Breast epithelium (tissue), 4 donors: ENCODE data around the gene NOD2. TPM values are rescaled to one million over a fixed set of nuclear protein-coding genes. Genes with fewer than 3 reads are reported as not detected.

ENCODE experiments used
- DNase-seq, 2 donors: peaks; one replicate each; pipeline ENCODE4 v3.0.0-alpha.2; 2019; ENCODE audit warnings: low spot score in 2 of 2
- H3K27ac ChIP-seq, 2 donors: fragments of 200-600 bp; sonication (generic) in 1 of 2; one replicate each; pipeline ENCODE4 v1.5.1; 2016 to 2019; ENCODE audit warnings: mild to moderate bottlenecking in 1 of 2
- H3K27me3 ChIP-seq, 2 donors: fragments of 200-600 bp; sonication (generic) in 1 of 2; one replicate each; pipeline versions ENCODE4 v1.5.1 to v1.6.0; 2017 to 2019; ENCODE audit warnings: control low read depth in 1 of 2, mild to moderate bottlenecking in 1 of 2
- H3K36me3 ChIP-seq: fragments of 200-600 bp; one replicate; pipeline ENCODE4 v1.5.1; 2019
- H3K4me1 ChIP-seq, 2 donors: fragments of 200-600 bp; sonication (generic); one replicate each; pipeline ENCODE4 v1.5.1; 2016 to 2019; ENCODE audit warnings: control low read depth in 1 of 2
- H3K4me3 ChIP-seq, 3 donors: fragments of 200-600 bp; sonication (generic); 1 replicate in 2 of 3; 2 replicates in 1 of 3; pipeline ENCODE4 v1.5.1; 2016 to 2019; ENCODE audit warnings: mild to moderate bottlenecking in 3 of 3, moderate library complexity in 2 of 3
- H3K9me3 ChIP-seq, 2 donors: fragments of 200-600 bp; sonication (generic) in 1 of 2; one replicate each; pipeline ENCODE4 v1.5.1; 2016 to 2019; ENCODE audit warnings: control low read depth in 1 of 2
- CTCF ChIP-seq, 3 donors: fragments of 450-650 bp; IDR thresholded peaks; one replicate each; pipeline ENCODE4 v1.5.1; 2016 to 2017; ENCODE audit warnings: antibody characterized with exemption in 3 of 3, mild to moderate bottlenecking in 3 of 3, moderate library complexity in 3 of 3
- POLR2A ChIP-seq: fragments of 450-650 bp; IDR thresholded peaks from one replicate; pipeline ENCODE4 v1.6.1; 2016; ENCODE audit warnings: antibody characterized with exemption, mild to moderate bottlenecking, moderate library complexity
- POLR2AphosphoS5 ChIP-seq, 3 donors: sonication (generic); formaldehyde crosslinking; IDR thresholded peaks; one replicate each; pipeline ENCODE4 v1.6.1; 2017; ENCODE audit warnings: antibody characterized with exemption in 3 of 3
- intact Hi-C: fragments of 100-400 bp; cut with DNase I; formaldehyde crosslinking; loops from one replicate; pipeline ENCODE4 v1.15.1; 2023; ENCODE audit warnings: low total_unique reads
- total RNA-seq, 3 donors: library from RNA; depleted of rRNA; stranded (reverse); fragments of >200 nt; gene quantifications; one replicate each; pipeline ENCODE4 v1.1.0, GENCODE V29; 2016

NOD2 gene
- total RNA-seq, 3 donors from 2014 or later, result 2.6 to 4.9 (median 3.8) TPM

- no peak for DNase-seq
- peaks cover 5 to 18% of the 10 kb centered on the region in 2 donors for H3K9me3 ChIP-seq
These were observed 16.7 kb upstream of the NOD2 start for GRCh38 chr16:50676684-50677225.

GRCh38 chr16:50677351-50677750 is 16.1 kb upstream of the NOD2 start:
- no peak overlapping the region for H3K27ac ChIP-seq
- H3K4me3 ChIP-seq, result no peak overlapping the region
- H3K9me3 ChIP-seq, result peaks cover 0 to 13% of the 10 kb centered on the region in 2 donors
- intact Hi-C loops, result no loop called here
- H3K36me3 ChIP-seq, result no peaks in the 10 kb centered on the region
- H3K27me3 ChIP-seq, result no peaks in the 10 kb centered on the region
- TF ChIP-seq POLR2AphosphoS5 (IDR thresholded peaks at IDR 0.05) (no peak), POLR2A (no peak), CTCF (IDR thresholded peaks at IDR 0.05) (no peak)
- H3K4me1 ChIP-seq, result no peaks in the 10 kb centered on the region
- no peak for DNase-seq

More at GRCh38 chr16:50676684-50677225, 16.7 kb upstream of the NOD2 start:
- Histone ChIP-seq H3K36me3 (no peaks in the 10 kb centered on the region), H3K4me1 (no peaks in the 10 kb centered on the region), H3K27me3 (no peaks in the 10 kb centered on the region), H3K27ac (no peak overlapping the region), H3K4me3 (no peak overlapping the region)
- intact Hi-C loops, result no loop called here
- TF ChIP-seq POLR2A, result no peak
- TF ChIP-seq POLR2AphosphoS5 (IDR thresholded peaks at IDR 0.05), result no peak
- TF ChIP-seq CTCF (IDR thresholded peaks at IDR 0.05), result no peak

DNA sequence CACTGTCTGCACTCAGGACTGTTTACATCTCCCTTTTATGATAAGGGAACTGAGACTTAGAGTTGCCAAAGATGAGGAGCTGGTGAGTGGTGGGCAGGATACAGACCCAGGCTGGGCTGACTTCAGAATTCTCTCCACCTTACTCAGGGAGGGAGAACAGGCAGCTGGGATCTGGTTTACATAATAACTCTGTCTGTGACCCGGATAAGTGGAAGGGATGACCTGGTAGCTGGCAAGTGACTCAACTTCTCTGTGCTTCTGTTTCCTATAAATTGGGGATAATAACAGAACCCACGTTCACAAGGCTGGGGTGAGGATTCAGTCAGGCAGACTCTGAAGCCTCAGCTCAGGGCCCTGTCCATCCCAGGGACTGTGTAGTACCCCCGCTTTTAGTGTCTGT is 14.9 kb upstream of the NOD2 start:
- no peak for DNase-seq
- TF ChIP-seq POLR2AphosphoS5 (IDR thresholded peaks at IDR 0.05) (no peak), POLR2A (no peak), CTCF (IDR thresholded peaks at IDR 0.05) (no peak)
- Histone ChIP-seq H3K9me3 (peaks cover 0 to 2% of the 10 kb centered on the region in 2 donors), H3K4me1 (no peaks in the 10 kb centered on the region), H3K4me3 (no peak overlapping the region), H3K27me3 (no peaks in the 10 kb centered on the region), H3K36me3 (no peaks in the 10 kb centered on the region), H3K27ac (no peak overlapping the region)
- intact Hi-C loops, result no loop called here

DNA sequence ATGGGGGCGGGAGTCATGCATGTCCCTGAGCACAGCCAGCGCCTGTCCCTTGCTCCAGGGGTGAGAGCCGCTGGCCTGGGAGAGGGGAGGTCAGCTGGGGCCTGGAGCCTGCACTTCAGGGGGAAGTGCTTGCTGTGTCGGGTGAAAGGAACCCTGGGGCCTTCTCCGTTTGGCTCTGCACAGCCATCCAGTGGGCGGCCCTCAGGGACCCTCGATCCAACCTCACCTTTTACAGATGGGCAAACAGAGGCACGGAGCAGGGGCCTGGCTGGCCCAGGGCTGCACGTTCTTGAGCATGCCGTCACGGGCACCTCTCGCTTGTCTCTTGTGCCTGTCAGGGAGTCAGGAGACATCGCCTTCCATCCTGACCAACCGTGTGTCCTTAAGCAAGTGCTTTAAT is 14.1 kb upstream of the NOD2 start:
- intact Hi-C loops, result no loop called here
- no peak for TF ChIP-seq POLR2AphosphoS5 (IDR thresholded peaks at IDR 0.05)
- no peak for TF ChIP-seq POLR2A
- TF ChIP-seq CTCF (IDR thresholded peaks at IDR 0.05), result no peak
- H3K4me1 ChIP-seq, result no peaks in the 10 kb centered on the region
- H3K9me3 ChIP-seq, result no peaks in the 10 kb centered on the region
- DNase-seq, result no peak
- no peaks in the 10 kb centered on the region for H3K27me3 ChIP-seq
- H3K4me3 ChIP-seq, result no peak overlapping the region
- no peak overlapping the region for H3K27ac ChIP-seq
- H3K36me3 ChIP-seq, result no peaks in the 10 kb centered on the region

DNA sequence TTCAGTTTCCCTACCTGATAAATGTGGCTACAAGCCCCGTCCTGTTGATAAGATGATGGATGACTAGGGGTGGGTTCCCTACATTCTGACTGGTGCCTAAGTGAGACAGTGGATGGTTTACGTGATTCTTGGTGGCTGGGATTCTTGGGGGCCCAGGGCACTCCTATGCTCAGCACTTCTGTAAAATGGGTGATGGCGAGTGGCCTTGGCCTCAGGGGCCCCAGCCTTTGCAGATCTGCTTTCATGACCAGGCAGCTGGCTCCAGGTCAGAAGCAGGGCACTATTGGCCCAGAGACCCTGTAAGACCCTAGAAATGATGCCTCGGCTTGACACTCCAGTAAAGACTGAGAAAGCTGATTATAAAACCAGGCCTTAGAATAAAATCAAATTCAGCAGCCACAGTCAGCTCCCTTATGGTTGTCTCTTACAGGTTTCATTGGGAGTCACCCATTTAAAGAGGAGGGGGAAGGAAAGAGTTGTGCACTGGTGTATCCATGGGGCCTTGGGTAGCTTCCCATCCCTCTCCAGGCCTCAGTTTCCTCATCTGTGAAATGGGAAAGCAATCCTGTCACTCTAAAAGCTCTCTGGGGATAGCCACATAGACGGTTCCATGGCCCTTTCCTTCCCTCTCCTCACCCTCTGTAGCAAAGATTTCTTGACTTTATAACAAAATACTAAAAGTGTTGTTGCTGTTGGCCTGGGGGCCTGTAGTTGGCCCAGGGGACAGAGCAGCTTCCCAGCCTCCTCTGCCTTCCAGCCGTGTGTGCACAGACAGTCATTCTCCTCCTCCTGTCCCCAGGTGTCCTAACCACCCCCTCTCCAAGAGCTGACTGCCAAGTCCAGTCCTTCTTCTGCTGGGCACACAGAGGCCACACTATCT is 13.5 kb upstream of the NOD2 start:
- Histone ChIP-seq H3K36me3 (no peaks in the 10 kb centered on the region), H3K27ac (no peak overlapping the region), H3K4me1 (no peaks in the 10 kb centered on the region), H3K4me3 (peak overlapping the region; percentile 23 to 43 (median 26)), H3K9me3 (no peaks in the 10 kb centered on the region), H3K27me3 (no peaks in the 10 kb centered on the region)
- intact Hi-C loops, result no loop called here
- no peak for TF ChIP-seq POLR2A
- TF ChIP-seq CTCF (IDR thresholded peaks at IDR 0.05), result no peak
- no peak for TF ChIP-seq POLR2AphosphoS5 (IDR thresholded peaks at IDR 0.05)
- DNase-seq, result no peak
